ENCODE results near the gene NAA15.
A peak's percentile ranks its signal among the peaks of the same experiment; 100 is the strongest.
"Not testable (repeated sequence)": the region's sequence is repeated elsewhere in the genome, so short reads cannot be mapped to it uniquely, and the experiment has no call there.

The NAA15 gene

DNA sequence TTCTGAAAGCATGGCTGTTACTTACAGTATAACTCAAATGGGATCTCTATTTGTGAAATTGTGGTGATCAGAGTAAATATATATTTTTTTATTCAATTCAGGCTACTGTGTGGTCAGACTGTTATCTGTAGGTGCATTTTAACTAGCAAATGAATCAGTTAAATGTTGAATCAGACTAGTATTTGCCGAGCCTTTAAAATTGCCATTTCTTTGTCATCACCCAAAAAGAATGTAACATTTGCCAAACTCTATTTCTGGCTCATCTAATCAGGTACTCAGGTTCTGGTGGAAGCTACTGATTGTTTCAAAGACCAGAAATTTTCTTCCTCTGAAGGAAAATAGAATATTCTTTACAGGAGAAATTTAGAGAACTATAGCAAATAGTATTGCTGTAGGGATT is 1.8 kb upstream of the NAA15 start:
- no peak for DNase-seq

DNA sequence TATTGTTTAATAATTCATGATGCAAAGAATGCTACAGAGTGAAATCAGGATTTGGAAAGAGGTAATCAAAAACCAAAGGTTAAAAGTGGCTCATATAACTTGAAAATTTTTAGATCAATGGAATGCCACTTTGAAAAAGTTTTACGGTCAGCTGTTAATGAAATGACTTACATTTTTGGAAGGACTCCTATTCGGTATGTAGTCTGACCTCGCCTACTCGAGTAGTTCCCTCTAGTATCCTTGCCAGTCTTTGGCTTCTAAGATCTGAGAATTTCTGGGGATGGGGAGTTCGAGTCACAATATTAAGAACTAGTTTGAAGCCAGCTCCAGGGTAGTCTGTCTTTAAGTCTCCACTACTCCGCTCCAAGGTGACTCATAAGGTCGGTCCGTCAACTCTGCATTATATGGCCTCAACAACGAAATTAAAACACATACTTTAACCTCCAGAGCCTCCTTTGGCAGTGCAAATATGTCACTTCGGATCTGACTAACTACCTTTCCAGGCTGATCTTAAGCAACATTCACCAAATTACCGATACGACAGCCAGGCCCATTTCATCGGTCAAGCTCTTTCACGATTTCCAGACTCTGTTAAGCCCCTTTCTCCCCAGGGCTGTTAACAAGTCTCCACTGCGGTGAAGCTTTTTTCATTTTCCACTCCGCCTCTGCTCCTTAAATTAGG is 733 bp upstream of the NAA15 start:
- no peak for DNase-seq

DNA sequence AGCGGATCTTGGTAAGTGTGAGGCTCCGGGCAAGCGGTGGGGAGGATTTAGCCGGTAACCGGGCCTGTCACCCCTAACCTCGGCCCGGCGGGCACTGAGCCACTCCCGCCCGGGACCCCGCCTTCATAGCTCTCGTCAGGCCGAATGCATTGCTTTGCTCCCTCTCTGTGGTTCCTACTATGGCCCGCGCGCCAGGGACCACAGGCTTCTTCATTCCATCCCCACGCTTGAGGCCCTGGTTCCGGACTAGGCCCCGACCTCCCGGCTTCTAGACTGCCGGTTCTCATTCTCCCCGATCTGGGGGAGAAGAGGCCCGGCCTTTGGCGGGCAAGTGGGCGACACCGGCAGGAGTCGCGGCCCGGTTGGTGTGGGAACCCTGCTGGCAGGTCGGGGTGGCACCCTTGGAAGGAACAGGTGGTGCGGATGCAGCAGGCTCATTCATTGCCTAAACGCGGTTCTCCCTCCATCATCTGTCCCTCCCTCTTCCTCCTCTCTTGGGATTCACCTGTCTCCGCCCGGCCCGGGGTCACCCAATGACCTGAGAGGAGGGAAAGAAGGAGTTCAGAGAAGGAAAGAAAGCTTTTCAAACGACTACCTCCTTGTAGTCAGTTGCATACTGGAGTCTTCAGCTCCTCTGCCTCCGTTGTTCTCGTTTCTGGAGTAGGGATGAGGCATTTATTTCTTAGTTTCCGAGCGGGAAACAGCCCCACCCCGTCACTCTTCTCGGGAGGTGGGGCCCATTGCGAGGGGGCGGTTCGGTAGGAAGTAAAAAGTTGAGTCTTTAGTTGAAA is 711 bp downstream of the NAA15 start, which contains the start of gene NDUFC1:
Gene NDUFC1 (minus strand): TSS at position 657 of the 791 bp plus-strand sequence. CDS start 6,679 bp downstream, outside the sequence.
- DNase-seq = peak; percentile 15

GRCh38 chr4:139304920-139305319 is 3.6 kb downstream of the NAA15 start:
- DNase-seq = no peak

- DNase-seq = no peak
Measured at GRCh38 chr4:139311909-139312308, 10.6 kb downstream of the NAA15 start.

DNA sequence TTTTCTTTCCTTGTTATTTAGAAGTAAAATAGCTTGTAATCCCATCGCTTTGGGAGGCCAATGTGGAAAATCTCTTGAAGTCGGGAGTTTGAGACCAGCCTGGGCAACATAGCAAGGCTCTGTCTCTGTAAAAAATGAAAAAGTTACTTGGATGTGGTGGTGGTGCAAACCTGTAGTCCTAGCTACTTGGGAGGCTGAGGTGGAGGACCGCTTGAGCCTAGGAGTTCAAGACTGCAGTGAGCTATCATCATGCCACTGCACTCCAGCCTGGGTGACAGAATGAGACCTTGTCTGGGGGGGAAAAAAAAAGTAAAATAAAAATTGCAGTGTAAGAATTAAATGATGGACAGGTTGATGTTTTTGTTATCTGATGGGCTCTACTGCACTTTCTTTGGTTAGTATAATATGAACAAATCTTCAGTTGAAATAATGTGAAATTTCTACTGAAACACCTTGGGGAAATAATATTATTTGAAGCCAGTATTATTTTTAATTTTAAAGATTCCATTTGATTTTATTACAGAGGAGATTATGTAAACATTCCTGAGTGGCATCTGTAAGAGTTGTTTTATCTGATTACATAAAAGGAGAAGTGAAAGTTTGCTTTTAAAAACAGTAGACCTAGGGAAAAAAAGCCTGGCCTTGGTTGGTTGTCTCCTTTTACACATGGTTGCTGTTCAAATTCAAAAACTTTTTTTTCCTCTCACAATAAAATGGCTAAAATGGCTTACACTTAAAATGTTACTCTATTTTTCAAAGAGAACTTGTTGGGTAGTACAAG is 11.4 kb downstream of the NAA15 start:
- DNase-seq = no peak

GRCh38 chr4:139313414-139313813 is 12.1 kb downstream of the NAA15 start:
- not testable (repeated sequence) for DNase-seq

DNA sequence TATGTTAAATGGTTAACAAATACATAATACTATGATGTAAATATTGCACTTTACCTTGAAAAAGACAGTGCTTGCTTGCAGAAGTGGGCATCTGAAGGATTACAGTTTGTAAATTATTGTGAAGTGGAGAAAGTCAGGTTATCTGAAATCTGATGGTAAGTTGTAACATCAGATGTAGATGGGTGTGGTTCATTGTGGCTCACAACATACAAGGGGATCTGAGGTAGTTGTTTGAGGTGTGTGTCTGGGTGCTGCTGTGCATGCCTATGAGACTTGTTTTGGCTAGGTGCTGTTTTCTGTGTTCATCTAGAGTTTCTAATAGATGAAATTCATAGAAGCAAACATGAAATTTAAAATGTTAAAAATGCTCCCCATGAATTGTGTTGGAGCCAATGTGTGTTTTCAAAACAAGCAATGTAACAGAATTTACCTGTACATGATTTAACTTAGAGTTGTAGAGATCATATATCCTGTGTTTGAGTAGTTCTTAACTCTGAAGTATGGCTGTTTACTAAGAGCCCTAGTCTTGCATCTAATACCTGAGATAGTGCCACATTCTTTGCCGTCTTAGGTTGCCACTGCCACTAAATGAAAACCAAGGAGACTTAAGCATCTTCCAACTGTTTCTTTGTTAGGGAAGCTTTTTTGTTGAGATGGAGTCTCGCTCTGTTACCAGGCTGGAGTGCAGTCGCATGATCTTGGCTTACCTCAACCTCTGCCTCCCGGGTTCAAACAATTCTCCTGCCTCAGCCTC is 12.9 kb downstream of the NAA15 start:
- no peak for DNase-seq

GRCh38 chr4:139315221-139315675 is 13.9 kb downstream of the NAA15 start:
- DNase-seq = no peak

- DNase-seq = no peak
Measured at GRCh38 chr4:139316733-139317132, 15.4 kb downstream of the NAA15 start.

- no peak for DNase-seq
Measured at GRCh38 chr4:139317635-139318034, 16.3 kb downstream of the NAA15 start.

DNA sequence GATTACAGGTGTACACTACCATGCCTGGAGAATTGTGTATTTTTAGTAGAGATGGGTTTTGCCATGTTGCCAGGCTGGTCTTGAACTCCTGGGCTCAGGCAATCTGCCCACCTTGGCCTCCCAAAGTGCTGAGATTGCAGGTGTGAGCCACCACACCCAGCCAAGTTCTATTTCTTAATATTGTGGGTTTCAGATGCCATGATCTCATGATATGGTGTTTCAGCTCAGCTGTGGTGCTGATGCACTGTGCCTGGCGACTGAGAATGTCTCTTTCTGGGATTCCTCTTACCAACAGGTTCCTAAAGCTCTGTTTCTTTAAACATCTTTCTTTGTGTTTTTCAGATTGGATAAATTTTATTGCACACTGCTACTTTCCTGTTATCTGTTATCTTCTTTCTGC is 18.3 kb downstream of the NAA15 start:
- DNase-seq = no peak

- DNase-seq = not testable (repeated sequence)
Measured at GRCh38 chr4:139322070-139322469, 20.8 kb downstream of the NAA15 start.

- not testable (repeated sequence) for DNase-seq
Measured at GRCh38 chr4:139322541-139322940, 21.2 kb downstream of the NAA15 start.

DNA sequence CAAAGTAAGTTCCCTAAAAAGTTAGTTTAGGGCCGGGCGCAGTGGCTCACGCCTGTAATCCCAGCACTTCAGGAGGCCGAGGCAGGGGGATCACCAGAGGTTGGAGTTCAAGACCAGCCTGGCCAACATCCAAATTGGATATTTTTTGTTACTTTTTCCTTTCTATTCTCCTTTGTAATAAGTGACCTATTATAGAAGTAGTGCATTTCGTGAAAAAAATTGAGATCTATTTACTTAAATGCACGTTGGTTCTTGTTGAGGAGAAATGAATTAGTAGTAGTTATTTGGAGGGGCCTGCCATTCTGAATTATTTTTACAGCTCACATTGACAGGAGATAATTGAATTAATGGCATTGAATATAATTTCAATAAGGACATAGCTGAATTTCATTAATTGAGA is 23.3 kb downstream of the NAA15 start:
- DNase-seq = no peak

- no peak for DNase-seq
Measured at GRCh38 chr4:139329665-139330200, 28.4 kb downstream of the NAA15 start.

- no peak for DNase-seq
Measured at GRCh38 chr4:139330283-139330682, 29.0 kb downstream of the NAA15 start.

DNA sequence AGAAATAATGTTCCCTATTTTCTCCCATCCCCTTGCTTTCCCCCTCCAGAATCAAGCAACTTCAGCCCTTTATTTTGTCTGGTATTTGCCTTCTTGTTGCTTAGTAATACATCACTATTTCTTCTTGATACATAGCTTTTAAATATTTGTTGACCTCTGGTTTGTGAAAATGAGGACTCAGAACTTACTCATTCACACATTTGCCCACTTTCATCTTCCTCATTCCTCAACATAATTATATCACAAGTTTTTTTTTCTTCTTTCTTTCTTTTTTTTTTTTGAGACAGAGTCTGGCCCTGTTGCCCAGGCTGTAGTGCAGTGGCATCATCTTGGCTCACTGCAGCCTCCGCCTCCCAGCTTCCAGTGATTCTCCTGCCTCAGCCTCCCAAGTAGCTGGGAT is 29.9 kb downstream of the NAA15 start:
- no peak for DNase-seq

DNA sequence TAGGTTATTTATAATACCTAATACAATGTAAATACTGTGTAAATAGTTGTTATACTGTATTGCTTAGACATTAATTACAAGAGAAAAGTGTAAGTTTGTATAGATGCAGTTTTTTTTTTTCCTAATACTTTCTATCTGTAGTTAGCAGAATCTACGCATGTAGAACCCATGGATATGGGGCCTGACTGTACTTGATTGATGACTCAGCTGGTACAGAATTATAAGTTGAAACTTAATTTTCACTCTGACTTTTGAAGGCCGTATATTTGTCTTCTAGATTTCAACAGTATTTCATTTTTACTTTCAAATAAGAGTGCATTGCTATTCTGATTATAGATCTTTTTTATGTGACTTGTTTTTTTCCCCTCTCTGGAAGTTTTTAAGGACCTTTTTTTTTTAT is 31.7 kb downstream of the NAA15 start:
- no peak for DNase-seq

GRCh38 chr4:139337612-139338011 is 36.3 kb downstream of the NAA15 start:
- no peak for DNase-seq

GRCh38 chr4:139361301-139361700 is 60.0 kb downstream of the NAA15 start:
- no peak for DNase-seq

GRCh38 chr4:139367421-139368090 is 66.3 kb downstream of the NAA15 start:
- DNase-seq = no peak

Measured in NCI-H2227 treated with DMSO at 0.1 percent for 48 hours (cell line).